Liver (tissue), 3 donors: ENCODE data around the gene TRIM23.

Source experiments
- EGR1 ChIP-seq, 2 donors: IDR thresholded peaks; 2 replicates each; pipeline ENCODE4 v1.6.1; 2016 to 2018; ENCODE audit warnings: antibody characterized with exemption in 2 of 2, low read depth in 2 of 2
- JUND ChIP-seq, 2 donors: IDR thresholded peaks; 2 replicates each; pipeline ENCODE4 v1.6.1; 2016; ENCODE audit warnings: antibody characterized with exemption in 2 of 2
- RAD21 ChIP-seq, 2 donors: IDR thresholded peaks; 2 replicates each; pipeline ENCODE4 v1.6.1; 2016; ENCODE audit warnings: antibody characterized with exemption in 2 of 2, mild to moderate bottlenecking in 2 of 2
- SP1 ChIP-seq: IDR thresholded peaks from 2 replicates; pipeline ENCODE4 v1.6.1; 2018; ENCODE audit warnings: antibody characterized with exemption, mild to moderate bottlenecking
- TAF1 ChIP-seq: conservative IDR thresholded peaks from 2 replicates; pipeline ENCODE4 v1.6.1; 2016; ENCODE audit warnings: antibody characterized with exemption, mild to moderate bottlenecking
- YY1 ChIP-seq: IDR thresholded peaks from 2 replicates; pipeline ENCODE4 v1.6.1; 2016; ENCODE audit warnings: antibody characterized with exemption, mild to moderate bottlenecking
- TF ChIP-seq, protein P1 (sequence below): fragments of 150-350 bp; IDR thresholded peaks from 2 replicates; pipeline ENCODE4 v1.5.1; 2017; ENCODE audit warnings: improper control_type of control experiment, low read depth, low read length; ENCODE audit not compliant: missing input control
- TF ChIP-seq, protein P2 (sequence below): IDR thresholded peaks from 2 replicates; pipeline ENCODE4 v1.6.1; 2016; ENCODE audit warnings: antibody characterized with exemption
- TF ChIP-seq, protein P3 (sequence below): IDR thresholded peaks from 2 replicates; pipeline ENCODE4 v1.6.1; 2016; ENCODE audit warnings: antibody characterized with exemption
- TF ChIP-seq, protein P4 (sequence below): IDR thresholded peaks from 2 replicates; pipeline ENCODE4 v1.6.1; 2016; ENCODE audit warnings: antibody characterized with exemption, mild to moderate bottlenecking
- TF ChIP-seq, protein P5 (sequence below): IDR thresholded peaks from 2 replicates; pipeline ENCODE4 v1.6.1; 2016; ENCODE audit warnings: antibody characterized with exemption
- donor health status: healthy.
- donor health status: healthy.

DNA sequence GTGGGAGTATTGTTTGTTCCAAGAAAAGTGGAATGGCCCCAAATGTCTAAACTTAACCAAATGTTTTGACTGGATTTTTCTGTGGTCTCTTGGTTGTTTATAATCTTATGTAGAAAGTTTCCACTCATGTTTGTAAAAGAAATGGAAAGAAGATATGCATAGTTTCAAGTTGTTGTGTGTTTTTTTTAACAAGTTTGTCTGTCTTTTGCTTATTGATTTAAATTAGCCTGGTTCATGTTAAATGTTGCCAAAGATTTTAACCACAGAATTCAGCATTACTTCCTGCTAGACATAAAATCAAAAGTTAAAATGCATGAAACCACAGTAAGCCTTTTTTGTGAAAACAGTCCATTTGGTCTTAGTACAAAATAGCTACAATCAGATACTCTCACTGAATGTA lies 47.0 kb downstream of the TRIM23 start:
- TF ChIP-seq, protein P1, sequence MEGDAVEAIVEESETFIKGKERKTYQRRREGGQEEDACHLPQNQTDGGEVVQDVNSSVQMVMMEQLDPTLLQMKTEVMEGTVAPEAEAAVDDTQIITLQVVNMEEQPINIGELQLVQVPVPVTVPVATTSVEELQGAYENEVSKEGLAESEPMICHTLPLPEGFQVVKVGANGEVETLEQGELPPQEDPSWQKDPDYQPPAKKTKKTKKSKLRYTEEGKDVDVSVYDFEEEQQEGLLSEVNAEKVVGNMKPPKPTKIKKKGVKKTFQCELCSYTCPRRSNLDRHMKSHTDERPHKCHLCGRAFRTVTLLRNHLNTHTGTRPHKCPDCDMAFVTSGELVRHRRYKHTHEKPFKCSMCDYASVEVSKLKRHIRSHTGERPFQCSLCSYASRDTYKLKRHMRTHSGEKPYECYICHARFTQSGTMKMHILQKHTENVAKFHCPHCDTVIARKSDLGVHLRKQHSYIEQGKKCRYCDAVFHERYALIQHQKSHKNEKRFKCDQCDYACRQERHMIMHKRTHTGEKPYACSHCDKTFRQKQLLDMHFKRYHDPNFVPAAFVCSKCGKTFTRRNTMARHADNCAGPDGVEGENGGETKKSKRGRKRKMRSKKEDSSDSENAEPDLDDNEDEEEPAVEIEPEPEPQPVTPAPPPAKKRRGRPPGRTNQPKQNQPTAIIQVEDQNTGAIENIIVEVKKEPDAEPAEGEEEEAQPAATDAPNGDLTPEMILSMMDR = no peak
- TF ChIP-seq RAD21 (IDR thresholded peaks at IDR 0.05) (no peak), SP1 (no peak), TAF1 (no peak), YY1 (no peak), EGR1 (IDR thresholded peaks at IDR 0.05; ENCODE audit: low read depth in 2 of 2) (no peak), JUND (IDR thresholded peaks at IDR 0.05) (no peak)
- TF ChIP-seq, protein P2, sequence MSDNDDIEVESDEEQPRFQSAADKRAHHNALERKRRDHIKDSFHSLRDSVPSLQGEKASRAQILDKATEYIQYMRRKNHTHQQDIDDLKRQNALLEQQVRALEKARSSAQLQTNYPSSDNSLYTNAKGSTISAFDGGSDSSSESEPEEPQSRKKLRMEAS = no peak
- TF ChIP-seq, protein P3, sequence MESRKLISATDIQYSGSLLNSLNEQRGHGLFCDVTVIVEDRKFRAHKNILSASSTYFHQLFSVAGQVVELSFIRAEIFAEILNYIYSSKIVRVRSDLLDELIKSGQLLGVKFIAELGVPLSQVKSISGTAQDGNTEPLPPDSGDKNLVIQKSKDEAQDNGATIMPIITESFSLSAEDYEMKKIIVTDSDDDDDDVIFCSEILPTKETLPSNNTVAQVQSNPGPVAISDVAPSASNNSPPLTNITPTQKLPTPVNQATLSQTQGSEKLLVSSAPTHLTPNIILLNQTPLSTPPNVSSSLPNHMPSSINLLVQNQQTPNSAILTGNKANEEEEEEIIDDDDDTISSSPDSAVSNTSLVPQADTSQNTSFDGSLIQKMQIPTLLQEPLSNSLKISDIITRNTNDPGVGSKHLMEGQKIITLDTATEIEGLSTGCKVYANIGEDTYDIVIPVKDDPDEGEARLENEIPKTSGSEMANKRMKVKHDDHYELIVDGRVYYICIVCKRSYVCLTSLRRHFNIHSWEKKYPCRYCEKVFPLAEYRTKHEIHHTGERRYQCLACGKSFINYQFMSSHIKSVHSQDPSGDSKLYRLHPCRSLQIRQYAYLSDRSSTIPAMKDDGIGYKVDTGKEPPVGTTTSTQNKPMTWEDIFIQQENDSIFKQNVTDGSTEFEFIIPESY = no peak
- TF ChIP-seq, protein P4, sequence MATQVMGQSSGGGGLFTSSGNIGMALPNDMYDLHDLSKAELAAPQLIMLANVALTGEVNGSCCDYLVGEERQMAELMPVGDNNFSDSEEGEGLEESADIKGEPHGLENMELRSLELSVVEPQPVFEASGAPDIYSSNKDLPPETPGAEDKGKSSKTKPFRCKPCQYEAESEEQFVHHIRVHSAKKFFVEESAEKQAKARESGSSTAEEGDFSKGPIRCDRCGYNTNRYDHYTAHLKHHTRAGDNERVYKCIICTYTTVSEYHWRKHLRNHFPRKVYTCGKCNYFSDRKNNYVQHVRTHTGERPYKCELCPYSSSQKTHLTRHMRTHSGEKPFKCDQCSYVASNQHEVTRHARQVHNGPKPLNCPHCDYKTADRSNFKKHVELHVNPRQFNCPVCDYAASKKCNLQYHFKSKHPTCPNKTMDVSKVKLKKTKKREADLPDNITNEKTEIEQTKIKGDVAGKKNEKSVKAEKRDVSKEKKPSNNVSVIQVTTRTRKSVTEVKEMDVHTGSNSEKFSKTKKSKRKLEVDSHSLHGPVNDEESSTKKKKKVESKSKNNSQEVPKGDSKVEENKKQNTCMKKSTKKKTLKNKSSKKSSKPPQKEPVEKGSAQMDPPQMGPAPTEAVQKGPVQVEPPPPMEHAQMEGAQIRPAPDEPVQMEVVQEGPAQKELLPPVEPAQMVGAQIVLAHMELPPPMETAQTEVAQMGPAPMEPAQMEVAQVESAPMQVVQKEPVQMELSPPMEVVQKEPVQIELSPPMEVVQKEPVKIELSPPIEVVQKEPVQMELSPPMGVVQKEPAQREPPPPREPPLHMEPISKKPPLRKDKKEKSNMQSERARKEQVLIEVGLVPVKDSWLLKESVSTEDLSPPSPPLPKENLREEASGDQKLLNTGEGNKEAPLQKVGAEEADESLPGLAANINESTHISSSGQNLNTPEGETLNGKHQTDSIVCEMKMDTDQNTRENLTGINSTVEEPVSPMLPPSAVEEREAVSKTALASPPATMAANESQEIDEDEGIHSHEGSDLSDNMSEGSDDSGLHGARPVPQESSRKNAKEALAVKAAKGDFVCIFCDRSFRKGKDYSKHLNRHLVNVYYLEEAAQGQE = no peak
- TF ChIP-seq, protein P5, sequence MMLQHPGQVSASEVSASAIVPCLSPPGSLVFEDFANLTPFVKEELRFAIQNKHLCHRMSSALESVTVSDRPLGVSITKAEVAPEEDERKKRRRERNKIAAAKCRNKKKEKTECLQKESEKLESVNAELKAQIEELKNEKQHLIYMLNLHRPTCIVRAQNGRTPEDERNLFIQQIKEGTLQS = no peak
